ENCODE results near the gene LAMA1. TPM values are rescaled to one million over a fixed set of nuclear protein-coding genes. Genes with fewer than 3 reads are reported as not detected.
"Not testable (repeated sequence)": the region's sequence is repeated elsewhere in the genome, so short reads cannot be mapped to it uniquely, and the experiment has no call there.

The LAMA1 gene
- 3.0 TPM for polyA plus RNA-seq (2013, experiment 1 of 2; ENCODE audit: insufficient read length)
- 3.7 TPM for polyA plus RNA-seq (2013, experiment 2 of 2; ENCODE audit: insufficient read length)

- no peak for DNase-seq
Measured at GRCh38 chr18:7117390-7118355, at the start of gene LAMA1. TSS of gene LAMA1 (minus strand) at chr18:7117797. CDS start at chr18:7117720, 77 bp downstream.

GRCh38 chr18:7165846-7166393 is 48.3 kb upstream of the LAMA1 start:
- DNase-seq = no peak

- peak; percentile 12 for DNase-seq
Measured at GRCh38 chr18:7164323-7165004, 46.9 kb upstream of the LAMA1 start.

GRCh38 chr18:7158216-7158615 is 40.6 kb upstream of the LAMA1 start:
- DNase-seq = peak; percentile 65

GRCh38 chr18:7157760-7158159 is 40.2 kb upstream of the LAMA1 start:
- DNase-seq = no peak

GRCh38 chr18:7155887-7156286 is 38.3 kb upstream of the LAMA1 start:
- no peak for DNase-seq

- no peak for DNase-seq
Measured at GRCh38 chr18:7155092-7155491, 37.5 kb upstream of the LAMA1 start.

- DNase-seq = no peak
Measured at GRCh38 chr18:7152440-7152839, 34.8 kb upstream of the LAMA1 start.

GRCh38 chr18:7147399-7147798 is 29.8 kb upstream of the LAMA1 start:
- no peak for DNase-seq

- DNase-seq = no peak
Measured at GRCh38 chr18:7146067-7146466, 28.5 kb upstream of the LAMA1 start.

- not testable (repeated sequence) for DNase-seq
Measured at GRCh38 chr18:7144921-7145320, 27.3 kb upstream of the LAMA1 start.

- DNase-seq = no peak
Measured at GRCh38 chr18:7141287-7141686, 23.7 kb upstream of the LAMA1 start.

- DNase-seq = no peak
Measured at GRCh38 chr18:7139409-7139808, 21.8 kb upstream of the LAMA1 start.

- DNase-seq = no peak
Measured at GRCh38 chr18:7133181-7133580, 15.6 kb upstream of the LAMA1 start.

- DNase-seq = no peak
Measured at GRCh38 chr18:7132356-7133150, 15.0 kb upstream of the LAMA1 start.

- DNase-seq = no peak
Measured at GRCh38 chr18:7122376-7122775, 4.8 kb upstream of the LAMA1 start.

GRCh38 chr18:7116792-7117389 is 706 bp downstream of the LAMA1 start:
- DNase-seq = no peak

- DNase-seq = peak; percentile 7
Measured at GRCh38 chr18:7116001-7116730, 1.4 kb downstream of the LAMA1 start.

- DNase-seq = no peak
Measured at GRCh38 chr18:7112936-7113335, 4.7 kb downstream of the LAMA1 start.

- no peak for DNase-seq
Measured at GRCh38 chr18:7111134-7111533, 6.5 kb downstream of the LAMA1 start.

- DNase-seq = no peak
Measured at GRCh38 chr18:7105943-7106342, 11.7 kb downstream of the LAMA1 start.

All from fibroblast of skin of abdomen (primary cell).